K562 (cell line): ENCODE data around the gene POLR2H. TPM values are rescaled to one million over a fixed set of nuclear protein-coding genes. Genes with fewer than 3 reads are reported as not detected.

Source experiments
- CTCFL ChIP-seq: IDR thresholded peaks from 2 replicates; pipeline ENCODE4 v1.6.1; 2011; ENCODE audit warnings: borderline replicate concordance, low read depth, mild to moderate bottlenecking, moderate library complexity, low read length; ENCODE audit not compliant: insufficient read depth, poor library complexity, severe bottlenecking
- GABPA ChIP-seq: fragments of 200-800 bp; sonication (Bioruptor generic); conservative IDR thresholded peaks from 2 replicates; pipeline ENCODE4 v1.6.1; 2016; ENCODE audit warnings: low read depth, missing genetic modification characterization, missing compliant biosample characterization
- GATAD2A ChIP-seq: fragments of 450-650 bp; IDR thresholded peaks from 2 replicates; pipeline ENCODE4 v1.6.1; 2017
- GTF2A2 ChIP-seq: IDR thresholded peaks from 2 replicates; pipeline ENCODE4 v1.6.1; 2016; ENCODE audit warnings: mild to moderate bottlenecking, missing genetic modification characterization, missing compliant biosample characterization
- JUN ChIP-seq, 2 experiments: sonication (generic) in 1 of 2; formaldehyde crosslinking in 1 of 2; IDR thresholded peaks; 2 replicates each; pipeline versions ENCODE4 v1.6.1 to v1.8.0; 2012 to 2022; ENCODE audit warnings: borderline replicate concordance in 2 of 2, mild to moderate bottlenecking in 2 of 2, improper control_type of control experiment in 1 of 2, low read depth in 1 of 2, low read length in 1 of 2, missing genetic modification reagents in 1 of 2
- NR2C1 ChIP-seq, 2 experiments: fragments of 450-650 bp; IDR thresholded peaks; 2 replicates each; pipeline ENCODE4 v1.6.1; 2017; ENCODE audit warnings: mild to moderate bottlenecking in 2 of 2, antibody characterized with exemption in 1 of 2, inconsistent platforms in 1 of 2, missing compliant biosample characterization in 1 of 2, missing genetic modification characterization in 1 of 2
- SIX5 ChIP-seq, 2 experiments: IDR thresholded peaks; 2 replicates each; pipeline ENCODE4 v1.6.1; 2011; ENCODE audit warnings: low read length in 2 of 2, borderline replicate concordance in 1 of 2, low read depth in 1 of 2, mild to moderate bottlenecking in 1 of 2, moderate library complexity in 1 of 2; ENCODE audit not compliant: insufficient read depth in 1 of 2
- ZNF586 ChIP-seq: fragments of 450-650 bp; formaldehyde crosslinking; conservative IDR thresholded peaks from 2 replicates; pipeline ENCODE4 v1.4.0; 2020; ENCODE audit warnings: mild to moderate bottlenecking, moderate library complexity
- polyA plus RNA-seq, 8 experiments: library from polyadenylated mRNA; depleted of rRNA in 4 of 8; stranded (reverse) in 5 of 8; unstranded in 3 of 8; fragments of >200 nt; fragmentation: Nextera tagmentation in 2 of 8; fragmentation: Illumina TruSeq in 1 of 8; extraction: Ambion mirVana in 2 of 8; extraction: Trizol in 1 of 8; gene quantifications; 2 replicates each; pipeline versions ENCODE4 v1.2.1 to v1.2.3, GENCODE V29; 2011 to 2014; ENCODE audit warnings: inconsistent platforms in 1 of 8, missing spikeins in 1 of 8
- total RNA-seq, 7 experiments: library from RNA; depleted of rRNA in 6 of 7; stranded (reverse); fragments of >200 nt in 6 of 7; fragmentation: Illumina TruSeq in 2 of 7; extraction: Trizol in 2 of 7; gene quantifications; 2 replicates each; pipeline versions ENCODE4 v1.2.1 to v1.2.3, GENCODE V29; 2011 to 2021; ENCODE audit warnings: low replicate concordance in 1 of 7
- TF ChIP-seq, protein P1 (sequence below): fragments of 450-650 bp; IDR thresholded peaks from 2 replicates; pipeline ENCODE4 v1.6.1; 2017; ENCODE audit warnings: antibody characterized with exemption, mild to moderate bottlenecking
- TF ChIP-seq, protein P2 (sequence below): fragments of 150-350 bp; conservative IDR thresholded peaks from 2 replicates; pipeline ENCODE4 v1.6.1; 2014; ENCODE audit warnings: low read length
- TF ChIP-seq, protein P3 (sequence below): IDR thresholded peaks from 2 replicates; pipeline ENCODE4 v1.6.1; 2011; ENCODE audit not compliant: insufficient read length; ENCODE audit errors: extremely low read depth

POLR2H gene
- total and polyA plus RNA-seq, 9 of the 15 experiments (the other 6 are each of a cell fraction or from before 2014, with no cell fraction given), result 128 to 512 (median 220) TPM

DNA sequence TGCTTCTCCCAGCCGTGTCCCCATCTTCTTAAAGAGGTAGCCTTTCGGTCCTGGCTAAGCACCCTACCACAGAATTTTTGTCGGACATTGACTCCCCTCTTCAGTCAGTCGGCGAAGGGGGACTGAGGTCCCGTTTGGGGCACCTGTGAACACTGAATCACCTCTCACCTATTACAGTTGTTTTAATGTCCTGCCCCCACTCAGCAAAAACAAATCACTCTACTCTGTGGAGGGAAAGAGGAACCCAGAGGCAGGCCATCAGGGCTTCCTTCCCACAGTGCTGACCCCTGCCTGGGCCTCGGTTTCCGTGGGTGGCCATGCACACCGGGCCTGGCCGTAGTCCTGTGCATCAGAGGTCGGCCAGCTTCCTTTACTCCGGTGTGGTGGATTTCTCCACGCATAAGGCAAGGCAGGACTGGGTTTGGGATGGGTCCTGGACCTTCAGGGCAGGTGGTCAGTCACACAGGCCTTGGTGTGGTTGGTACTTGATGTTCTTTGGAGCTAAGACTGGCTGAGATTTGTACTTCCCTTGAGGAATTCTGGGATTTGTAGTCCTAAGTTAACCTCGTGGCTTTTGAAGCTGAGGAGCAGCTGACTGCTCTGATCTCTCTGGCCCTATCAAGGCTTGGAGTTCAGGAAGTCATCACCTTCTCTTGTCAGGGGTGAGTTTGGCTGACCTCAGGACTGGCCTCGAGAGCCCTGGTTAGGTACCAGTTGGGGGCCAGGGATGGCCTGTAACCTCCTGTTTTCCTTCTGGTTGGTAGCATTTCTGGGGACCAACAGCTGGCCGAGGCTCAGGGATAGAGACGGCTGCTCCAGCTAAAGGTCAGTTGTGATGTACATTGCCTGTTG, 24.7 kb upstream of the POLR2H start (continued):
- TF ChIP-seq, protein P1, sequence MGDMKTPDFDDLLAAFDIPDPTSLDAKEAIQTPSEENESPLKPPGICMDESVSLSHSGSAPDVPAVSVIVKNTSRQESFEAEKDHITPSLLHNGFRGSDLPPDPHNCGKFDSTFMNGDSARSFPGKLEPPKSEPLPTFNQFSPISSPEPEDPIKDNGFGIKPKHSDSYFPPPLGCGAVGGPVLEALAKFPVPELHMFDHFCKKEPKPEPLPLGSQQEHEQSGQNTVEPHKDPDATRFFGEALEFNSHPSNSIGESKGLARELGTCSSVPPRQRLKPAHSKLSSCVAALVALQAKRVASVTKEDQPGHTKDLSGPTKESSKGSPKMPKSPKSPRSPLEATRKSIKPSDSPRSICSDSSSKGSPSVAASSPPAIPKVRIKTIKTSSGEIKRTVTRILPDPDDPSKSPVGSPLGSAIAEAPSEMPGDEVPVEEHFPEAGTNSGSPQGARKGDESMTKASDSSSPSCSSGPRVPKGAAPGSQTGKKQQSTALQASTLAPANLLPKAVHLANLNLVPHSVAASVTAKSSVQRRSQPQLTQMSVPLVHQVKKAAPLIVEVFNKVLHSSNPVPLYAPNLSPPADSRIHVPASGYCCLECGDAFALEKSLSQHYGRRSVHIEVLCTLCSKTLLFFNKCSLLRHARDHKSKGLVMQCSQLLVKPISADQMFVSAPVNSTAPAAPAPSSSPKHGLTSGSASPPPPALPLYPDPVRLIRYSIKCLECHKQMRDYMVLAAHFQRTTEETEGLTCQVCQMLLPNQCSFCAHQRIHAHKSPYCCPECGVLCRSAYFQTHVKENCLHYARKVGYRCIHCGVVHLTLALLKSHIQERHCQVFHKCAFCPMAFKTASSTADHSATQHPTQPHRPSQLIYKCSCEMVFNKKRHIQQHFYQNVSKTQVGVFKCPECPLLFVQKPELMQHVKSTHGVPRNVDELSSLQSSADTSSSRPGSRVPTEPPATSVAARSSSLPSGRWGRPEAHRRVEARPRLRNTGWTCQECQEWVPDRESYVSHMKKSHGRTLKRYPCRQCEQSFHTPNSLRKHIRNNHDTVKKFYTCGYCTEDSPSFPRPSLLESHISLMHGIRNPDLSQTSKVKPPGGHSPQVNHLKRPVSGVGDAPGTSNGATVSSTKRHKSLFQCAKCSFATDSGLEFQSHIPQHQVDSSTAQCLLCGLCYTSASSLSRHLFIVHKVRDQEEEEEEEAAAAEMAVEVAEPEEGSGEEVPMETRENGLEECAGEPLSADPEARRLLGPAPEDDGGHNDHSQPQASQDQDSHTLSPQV, result 0 out of 2 replicates have a peak, but pooled peaks have one; percentile 6
- TF ChIP-seq, protein P2, sequence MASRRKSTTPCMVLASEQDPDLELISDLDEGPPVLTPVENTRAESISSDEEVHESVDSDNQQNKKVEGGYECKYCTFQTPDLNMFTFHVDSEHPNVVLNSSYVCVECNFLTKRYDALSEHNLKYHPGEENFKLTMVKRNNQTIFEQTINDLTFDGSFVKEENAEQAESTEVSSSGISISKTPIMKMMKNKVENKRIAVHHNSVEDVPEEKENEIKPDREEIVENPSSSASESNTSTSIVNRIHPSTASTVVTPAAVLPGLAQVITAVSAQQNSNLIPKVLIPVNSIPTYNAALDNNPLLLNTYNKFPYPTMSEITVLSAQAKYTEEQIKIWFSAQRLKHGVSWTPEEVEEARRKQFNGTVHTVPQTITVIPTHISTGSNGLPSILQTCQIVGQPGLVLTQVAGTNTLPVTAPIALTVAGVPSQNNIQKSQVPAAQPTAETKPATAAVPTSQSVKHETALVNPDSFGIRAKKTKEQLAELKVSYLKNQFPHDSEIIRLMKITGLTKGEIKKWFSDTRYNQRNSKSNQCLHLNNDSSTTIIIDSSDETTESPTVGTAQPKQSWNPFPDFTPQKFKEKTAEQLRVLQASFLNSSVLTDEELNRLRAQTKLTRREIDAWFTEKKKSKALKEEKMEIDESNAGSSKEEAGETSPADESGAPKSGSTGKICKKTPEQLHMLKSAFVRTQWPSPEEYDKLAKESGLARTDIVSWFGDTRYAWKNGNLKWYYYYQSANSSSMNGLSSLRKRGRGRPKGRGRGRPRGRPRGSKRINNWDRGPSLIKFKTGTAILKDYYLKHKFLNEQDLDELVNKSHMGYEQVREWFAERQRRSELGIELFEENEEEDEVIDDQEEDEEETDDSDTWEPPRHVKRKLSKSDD, result no peak
- TF ChIP-seq, protein P3, sequence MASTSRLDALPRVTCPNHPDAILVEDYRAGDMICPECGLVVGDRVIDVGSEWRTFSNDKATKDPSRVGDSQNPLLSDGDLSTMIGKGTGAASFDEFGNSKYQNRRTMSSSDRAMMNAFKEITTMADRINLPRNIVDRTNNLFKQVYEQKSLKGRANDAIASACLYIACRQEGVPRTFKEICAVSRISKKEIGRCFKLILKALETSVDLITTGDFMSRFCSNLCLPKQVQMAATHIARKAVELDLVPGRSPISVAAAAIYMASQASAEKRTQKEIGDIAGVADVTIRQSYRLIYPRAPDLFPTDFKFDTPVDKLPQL, result no peak
- TF ChIP-seq GABPA, result peak; percentile 33
- TF ChIP-seq ZNF586 (CRISPR knock-in tag), result no peak
- TF ChIP-seq GTF2A2 (tag), result no peak
- no peak for TF ChIP-seq GATAD2A
- TF ChIP-seq JUN (IDR thresholded peaks at IDR 0.05; ENCODE audit: borderline replicate concordance, low read depth, low read length), result no peak
- TF ChIP-seq JUN (CRISPR knock-in tag; IDR thresholded peaks at IDR 0.05; ENCODE audit: borderline replicate concordance), result no peak
- TF ChIP-seq NR2C1 (IDR thresholded peaks at IDR 0.05), result no peak
- peak; percentile 44; the same call in 1 of the 2 replicates for TF ChIP-seq NR2C1 (tag; IDR thresholded peaks at IDR 0.05)
- no peak for TF ChIP-seq CTCFL
- TF ChIP-seq SIX5 (IDR thresholded peaks at IDR 0.05; ENCODE audit: borderline replicate concordance in 1 of 2, insufficient read depth in 1 of 2, low read depth in 1 of 2, low read length in 2 of 2), result peak in 1 of 2 experiments; percentile 40; a peak in 2 of 4 replicates
